Mesothelial cell of epicardium (in vitro differentiated cells): ENCODE data around the gene CNTN4. TPM values are rescaled to one million over a fixed set of nuclear protein-coding genes. Genes with fewer than 3 reads are reported as not detected.

Experiments
- DNase-seq, 2 experiments: peaks; one replicate each; pipeline ENCODE4 v3.0.0; 2021; ENCODE audit warnings: low spot score in 2 of 2; ENCODE audit not compliant: unreplicated experiment in 2 of 2
- H3K27ac Mint-ChIP-seq: 2 replicates; pipeline ENCODE4 v1.8.0; 2021; ENCODE audit warnings: mixed read lengths
- H3K27me3 Mint-ChIP-seq: 2 replicates; pipeline ENCODE4 v1.8.0; 2021; ENCODE audit warnings: low read depth, mixed read lengths
- H3K36me3 Mint-ChIP-seq: 2 replicates; pipeline ENCODE4 v1.8.0; 2021; ENCODE audit warnings: mixed read lengths
- H3K4me1 Mint-ChIP-seq: 2 replicates; pipeline ENCODE4 v1.8.0; 2021; ENCODE audit warnings: mixed read lengths
- H3K4me3 Mint-ChIP-seq: 2 replicates; pipeline ENCODE4 v1.8.0; 2021; ENCODE audit warnings: mild to moderate bottlenecking, moderate library complexity, mixed read lengths
- H3K9me3 Mint-ChIP-seq: 2 replicates; pipeline ENCODE4 v1.8.0; 2021; ENCODE audit warnings: mixed read lengths
- total RNA-seq: library from RNA; stranded (reverse); gene quantifications from 3 replicates; pipeline ENCODE4 v1.2.1, GENCODE V29; 2021
- TF ChIP-seq, protein P1 (sequence below): fragments of 200-600 bp; sonication (generic); IDR thresholded peaks from one replicate; pipeline ENCODE4 v1.5.0; 2021; ENCODE audit warnings: antibody characterized with exemption; ENCODE audit not compliant: unreplicated experiment

The CNTN4 gene
- total RNA-seq, 1 donor from 2014 or later: 68.9 TPM

DNA sequence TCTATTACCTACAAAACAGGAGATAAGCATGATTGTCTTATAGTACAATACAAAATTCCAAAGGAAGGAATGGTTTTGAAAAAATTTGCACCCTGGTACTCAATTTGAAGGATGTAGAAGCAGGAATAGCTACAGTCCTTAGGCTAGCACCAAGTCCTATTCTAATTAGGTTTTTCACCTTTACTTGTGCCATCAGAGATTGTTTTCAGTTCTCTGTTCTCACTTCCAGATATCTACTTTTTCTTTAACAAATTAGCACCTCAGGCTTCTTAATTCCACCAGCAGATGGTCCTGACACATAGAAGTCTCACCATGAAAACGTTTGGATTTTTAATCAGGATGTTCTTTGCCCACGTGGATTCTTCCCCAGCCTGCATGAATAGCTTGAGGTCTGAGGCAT, 967.7 kb downstream of the CNTN4 start:
- Mint-ChIP-seq H3K36me3 (no peaks in the 10 kb centered on the region), H3K4me1 (no peaks in the 10 kb centered on the region), H3K27me3 (peaks cover 4% of the 10 kb centered on the region), H3K9me3 (no peaks in the 10 kb centered on the region), H3K27ac (no peak overlapping the region), H3K4me3 (no peak overlapping the region)
- TF ChIP-seq, protein P1, sequence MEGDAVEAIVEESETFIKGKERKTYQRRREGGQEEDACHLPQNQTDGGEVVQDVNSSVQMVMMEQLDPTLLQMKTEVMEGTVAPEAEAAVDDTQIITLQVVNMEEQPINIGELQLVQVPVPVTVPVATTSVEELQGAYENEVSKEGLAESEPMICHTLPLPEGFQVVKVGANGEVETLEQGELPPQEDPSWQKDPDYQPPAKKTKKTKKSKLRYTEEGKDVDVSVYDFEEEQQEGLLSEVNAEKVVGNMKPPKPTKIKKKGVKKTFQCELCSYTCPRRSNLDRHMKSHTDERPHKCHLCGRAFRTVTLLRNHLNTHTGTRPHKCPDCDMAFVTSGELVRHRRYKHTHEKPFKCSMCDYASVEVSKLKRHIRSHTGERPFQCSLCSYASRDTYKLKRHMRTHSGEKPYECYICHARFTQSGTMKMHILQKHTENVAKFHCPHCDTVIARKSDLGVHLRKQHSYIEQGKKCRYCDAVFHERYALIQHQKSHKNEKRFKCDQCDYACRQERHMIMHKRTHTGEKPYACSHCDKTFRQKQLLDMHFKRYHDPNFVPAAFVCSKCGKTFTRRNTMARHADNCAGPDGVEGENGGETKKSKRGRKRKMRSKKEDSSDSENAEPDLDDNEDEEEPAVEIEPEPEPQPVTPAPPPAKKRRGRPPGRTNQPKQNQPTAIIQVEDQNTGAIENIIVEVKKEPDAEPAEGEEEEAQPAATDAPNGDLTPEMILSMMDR: no peak
- DNase-seq: no peak

DNA sequence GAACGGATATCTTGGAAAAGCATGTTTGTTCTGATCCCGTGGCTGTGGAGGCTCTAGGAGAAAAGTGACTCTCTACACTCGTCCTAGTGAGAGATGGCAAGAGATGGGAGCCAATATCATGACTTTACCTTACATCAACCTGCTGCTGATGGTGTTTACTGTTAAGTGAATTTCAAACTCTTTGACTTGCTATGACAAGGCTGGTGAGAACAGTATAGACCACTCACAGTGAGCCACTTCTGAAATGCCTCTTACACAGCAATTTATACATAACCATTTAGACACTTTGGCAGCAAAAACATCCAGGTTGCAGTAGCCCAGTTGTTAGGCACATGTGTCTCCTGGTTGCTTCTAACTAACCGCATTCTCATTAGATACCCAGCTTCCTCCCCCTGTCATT, 968.2 kb downstream of the CNTN4 start:
- TF ChIP-seq, protein P1: no peak
- no peak for DNase-seq
- Mint-ChIP-seq H3K4me1 (no peaks in the 10 kb centered on the region), H3K27ac (no peak overlapping the region), H3K27me3 (peaks cover 4% of the 10 kb centered on the region), H3K9me3 (no peaks in the 10 kb centered on the region), H3K36me3 (no peaks in the 10 kb centered on the region), H3K4me3 (no peak overlapping the region)

DNA sequence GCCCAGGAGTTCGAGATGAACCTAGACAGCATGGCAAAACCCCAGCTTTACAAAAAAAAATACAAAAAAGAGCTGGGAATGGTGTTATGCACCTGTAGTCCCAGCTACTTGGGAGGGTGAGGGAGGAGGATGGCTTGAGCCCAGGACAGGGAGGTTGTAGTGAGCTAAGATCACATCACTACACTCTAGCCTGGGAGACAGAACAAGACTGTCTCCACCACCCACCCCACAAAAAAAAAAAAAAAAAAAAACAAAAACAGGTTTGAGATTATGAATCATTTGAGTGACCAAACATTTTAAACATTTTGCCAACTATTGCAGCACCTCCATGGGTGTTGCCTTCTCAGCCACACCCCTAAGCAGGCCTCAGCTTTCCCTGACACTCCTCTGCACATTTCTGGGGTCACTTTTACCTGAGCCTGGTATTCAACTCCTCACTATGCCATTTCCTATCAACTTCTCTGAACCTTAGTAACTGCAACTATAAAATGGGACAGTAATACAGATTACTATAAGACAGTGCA, 969.8 kb downstream of the CNTN4 start:
- no peaks in the 10 kb centered on the region for H3K9me3 Mint-ChIP-seq
- H3K27ac Mint-ChIP-seq: no peak overlapping the region
- TF ChIP-seq, protein P1: no peak
- no peak for DNase-seq
- peaks cover 4% of the 10 kb centered on the region for H3K27me3 Mint-ChIP-seq
- H3K4me1 Mint-ChIP-seq: no peaks in the 10 kb centered on the region
- no peaks in the 10 kb centered on the region for H3K36me3 Mint-ChIP-seq
- H3K4me3 Mint-ChIP-seq: no peak overlapping the region

DNA sequence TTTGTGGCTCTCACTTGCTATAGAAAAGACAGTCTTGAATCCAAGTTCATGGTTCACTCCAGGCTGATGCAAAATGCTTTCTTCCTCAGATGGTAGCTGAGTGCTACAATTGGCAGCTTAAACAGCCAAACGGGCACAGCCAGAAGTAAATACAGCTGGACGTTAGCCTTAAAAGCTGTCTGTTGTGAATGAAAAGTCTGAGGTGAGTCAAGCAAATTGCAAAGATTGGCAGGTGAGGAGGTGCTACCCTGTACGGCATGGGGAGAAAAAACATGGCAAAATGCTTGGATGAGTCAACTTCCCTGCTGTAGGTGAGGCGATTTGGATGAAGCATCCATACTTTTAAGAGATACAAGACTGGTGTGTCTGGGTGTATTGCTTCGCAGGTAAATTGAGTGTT, 971.1 kb downstream of the CNTN4 start:
- no peak overlapping the region for H3K4me3 Mint-ChIP-seq
- TF ChIP-seq, protein P1: no peak
- no peaks in the 10 kb centered on the region for H3K9me3 Mint-ChIP-seq
- no peaks in the 10 kb centered on the region for H3K4me1 Mint-ChIP-seq
- H3K27ac Mint-ChIP-seq: no peak overlapping the region
- peaks cover 4% of the 10 kb centered on the region for H3K27me3 Mint-ChIP-seq
- DNase-seq: no peak
- H3K36me3 Mint-ChIP-seq: no peaks in the 10 kb centered on the region

DNA sequence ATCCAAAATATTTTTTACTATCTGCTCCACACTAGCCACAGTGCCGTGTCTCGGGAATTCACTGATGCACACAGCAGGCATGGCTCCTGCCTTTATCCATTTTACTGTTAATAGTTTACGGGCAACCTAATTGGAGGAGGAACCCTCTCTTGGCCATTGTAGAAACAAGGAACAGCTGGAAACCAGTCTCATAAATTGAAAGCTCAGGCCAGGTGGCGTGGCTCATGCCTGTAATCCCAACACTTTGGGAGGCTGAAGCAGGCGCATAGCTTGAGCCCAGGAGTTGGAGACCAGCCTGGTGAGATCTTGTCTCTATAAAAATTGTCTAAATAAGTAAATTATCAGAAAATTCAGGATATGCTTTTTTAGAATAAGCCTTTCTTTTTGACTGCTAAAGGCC, 972.5 kb downstream of the CNTN4 start:
- Mint-ChIP-seq H3K36me3 (no peaks in the 10 kb centered on the region), H3K27me3 (peaks cover 2% of the 10 kb centered on the region), H3K9me3 (no peaks in the 10 kb centered on the region), H3K4me3 (no peak overlapping the region), H3K4me1 (no peaks in the 10 kb centered on the region), H3K27ac (no peak overlapping the region)
- no peak for DNase-seq
- TF ChIP-seq, protein P1: no peak
